ENCODE data around the gene NAV2. TPM values are rescaled to one million over a fixed set of nuclear protein-coding genes. Genes with fewer than 3 reads are reported as not detected.

Gene NAV2
- total RNA-seq, 1 experiment from 2014 or later, result 22.7 TPM

DNA sequence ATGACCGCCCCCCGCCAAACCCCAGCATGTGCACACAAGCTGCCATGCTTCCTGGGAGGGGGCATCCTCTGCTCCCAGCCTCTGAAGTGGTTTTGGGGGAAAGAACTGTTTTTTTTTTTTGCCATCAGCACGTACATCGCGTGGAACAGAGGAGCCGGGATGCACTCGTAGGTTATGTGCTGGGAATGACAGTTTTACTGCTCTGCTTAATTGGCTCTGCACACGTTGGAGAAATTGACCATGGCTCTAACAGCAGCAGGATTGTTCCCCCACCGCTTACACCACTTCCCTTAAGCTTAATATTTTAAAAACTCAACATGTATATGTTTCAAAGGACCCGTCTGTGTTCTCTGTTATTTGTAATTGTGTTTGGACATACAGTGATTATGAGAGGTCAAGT, 175.2 kb downstream of the NAV2 start:
- CTCF ChIA-PET, result no interaction called here

DNA sequence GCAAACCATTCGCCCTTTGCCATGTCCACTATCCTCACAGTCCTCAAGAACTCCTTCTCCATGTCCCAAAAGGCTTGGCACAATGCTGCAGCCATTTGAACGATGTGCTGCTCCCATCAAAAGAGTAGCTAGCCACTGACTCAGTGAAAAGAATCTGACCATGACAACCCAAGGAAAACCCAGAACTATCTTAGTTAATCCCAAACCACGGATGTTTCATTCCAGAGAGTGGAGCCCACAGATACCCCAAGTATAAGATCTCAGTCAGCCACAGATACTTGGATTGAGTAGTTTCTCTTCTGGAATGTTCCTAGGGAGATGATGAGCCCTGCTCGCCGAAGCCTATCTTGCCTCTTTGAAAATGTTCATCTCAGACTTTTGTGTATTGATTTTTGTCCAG, 176.9 kb downstream of the NAV2 start:
- H3K36me3 ChIP-seq (ENCODE audit: control insufficient read depth, insufficient read depth, low read length), result no peaks in the 10 kb centered on the region
- TF ChIP-seq, protein P1, sequence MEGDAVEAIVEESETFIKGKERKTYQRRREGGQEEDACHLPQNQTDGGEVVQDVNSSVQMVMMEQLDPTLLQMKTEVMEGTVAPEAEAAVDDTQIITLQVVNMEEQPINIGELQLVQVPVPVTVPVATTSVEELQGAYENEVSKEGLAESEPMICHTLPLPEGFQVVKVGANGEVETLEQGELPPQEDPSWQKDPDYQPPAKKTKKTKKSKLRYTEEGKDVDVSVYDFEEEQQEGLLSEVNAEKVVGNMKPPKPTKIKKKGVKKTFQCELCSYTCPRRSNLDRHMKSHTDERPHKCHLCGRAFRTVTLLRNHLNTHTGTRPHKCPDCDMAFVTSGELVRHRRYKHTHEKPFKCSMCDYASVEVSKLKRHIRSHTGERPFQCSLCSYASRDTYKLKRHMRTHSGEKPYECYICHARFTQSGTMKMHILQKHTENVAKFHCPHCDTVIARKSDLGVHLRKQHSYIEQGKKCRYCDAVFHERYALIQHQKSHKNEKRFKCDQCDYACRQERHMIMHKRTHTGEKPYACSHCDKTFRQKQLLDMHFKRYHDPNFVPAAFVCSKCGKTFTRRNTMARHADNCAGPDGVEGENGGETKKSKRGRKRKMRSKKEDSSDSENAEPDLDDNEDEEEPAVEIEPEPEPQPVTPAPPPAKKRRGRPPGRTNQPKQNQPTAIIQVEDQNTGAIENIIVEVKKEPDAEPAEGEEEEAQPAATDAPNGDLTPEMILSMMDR (IDR thresholded peaks at IDR 0.05), result no peak
- ChIA-PET CTCF (no interaction called here), POLR2A (no interaction called here)
- no peak overlapping the region for H3K27ac ChIP-seq (ENCODE audit: low read length)
- no TSS peak for BruUV-seq (replicated peaks)
- ATAC-seq, result no peak
- intact Hi-C loops (cut with micrococcal nuclease; ENCODE audit: unreplicated experiment) (no loop called here), in situ Hi-C loops (cut with HindIII; ENCODE audit: low pct_unique_long_range_greater_than_20kb, low sequenced_read_pairs) (no loop called here)
- H3K27me3 ChIP-seq (ENCODE audit: control insufficient read depth, insufficient read depth, low read length), result no peaks in the 10 kb centered on the region
- DNase-seq (ENCODE audit: low read depth, low spot score), result no peak
- H3K4me1 ChIP-seq (ENCODE audit: control insufficient read depth, insufficient read depth, low read length), result no peaks in the 10 kb centered on the region
- no peaks in the 10 kb centered on the region for H3K9me3 ChIP-seq (ENCODE audit: control insufficient read depth, insufficient read depth, low read depth, low read length)
- no peak overlapping the region for H3K4me3 ChIP-seq (ENCODE audit: low read depth in 2 of 2, low read length in 2 of 2)

More for the DNA sequence above, 175.2 kb downstream of the NAV2 start:
- Histone ChIP-seq H3K36me3 (ENCODE audit: control insufficient read depth, insufficient read depth, low read length) (no peaks in the 10 kb centered on the region), H3K4me3 (ENCODE audit: low read depth in 2 of 2, low read length in 2 of 2) (no peak overlapping the region), H3K9me3 (ENCODE audit: control insufficient read depth, insufficient read depth, low read depth, low read length) (no peaks in the 10 kb centered on the region), H3K27ac (ENCODE audit: low read length) (no peak overlapping the region), H3K4me1 (ENCODE audit: control insufficient read depth, insufficient read depth, low read length) (no peaks in the 10 kb centered on the region), H3K27me3 (ENCODE audit: control insufficient read depth, insufficient read depth, low read length) (no peaks in the 10 kb centered on the region)
- BruUV-seq (replicated peaks), result no TSS peak
- in situ Hi-C loops (cut with HindIII; ENCODE audit: low pct_unique_long_range_greater_than_20kb, low sequenced_read_pairs) (no loop called here), intact Hi-C loops (cut with micrococcal nuclease; ENCODE audit: unreplicated experiment) (no loop called here)
- POLR2A ChIA-PET, result no interaction called here
- no peak for ATAC-seq
- TF ChIP-seq POLR2AphosphoS5 (IDR thresholded peaks at IDR 0.05; ENCODE audit: low read depth, low read length), result no peak
- TF ChIP-seq, protein P1 (IDR thresholded peaks at IDR 0.05), result no peak
- TF ChIP-seq, protein P2, sequence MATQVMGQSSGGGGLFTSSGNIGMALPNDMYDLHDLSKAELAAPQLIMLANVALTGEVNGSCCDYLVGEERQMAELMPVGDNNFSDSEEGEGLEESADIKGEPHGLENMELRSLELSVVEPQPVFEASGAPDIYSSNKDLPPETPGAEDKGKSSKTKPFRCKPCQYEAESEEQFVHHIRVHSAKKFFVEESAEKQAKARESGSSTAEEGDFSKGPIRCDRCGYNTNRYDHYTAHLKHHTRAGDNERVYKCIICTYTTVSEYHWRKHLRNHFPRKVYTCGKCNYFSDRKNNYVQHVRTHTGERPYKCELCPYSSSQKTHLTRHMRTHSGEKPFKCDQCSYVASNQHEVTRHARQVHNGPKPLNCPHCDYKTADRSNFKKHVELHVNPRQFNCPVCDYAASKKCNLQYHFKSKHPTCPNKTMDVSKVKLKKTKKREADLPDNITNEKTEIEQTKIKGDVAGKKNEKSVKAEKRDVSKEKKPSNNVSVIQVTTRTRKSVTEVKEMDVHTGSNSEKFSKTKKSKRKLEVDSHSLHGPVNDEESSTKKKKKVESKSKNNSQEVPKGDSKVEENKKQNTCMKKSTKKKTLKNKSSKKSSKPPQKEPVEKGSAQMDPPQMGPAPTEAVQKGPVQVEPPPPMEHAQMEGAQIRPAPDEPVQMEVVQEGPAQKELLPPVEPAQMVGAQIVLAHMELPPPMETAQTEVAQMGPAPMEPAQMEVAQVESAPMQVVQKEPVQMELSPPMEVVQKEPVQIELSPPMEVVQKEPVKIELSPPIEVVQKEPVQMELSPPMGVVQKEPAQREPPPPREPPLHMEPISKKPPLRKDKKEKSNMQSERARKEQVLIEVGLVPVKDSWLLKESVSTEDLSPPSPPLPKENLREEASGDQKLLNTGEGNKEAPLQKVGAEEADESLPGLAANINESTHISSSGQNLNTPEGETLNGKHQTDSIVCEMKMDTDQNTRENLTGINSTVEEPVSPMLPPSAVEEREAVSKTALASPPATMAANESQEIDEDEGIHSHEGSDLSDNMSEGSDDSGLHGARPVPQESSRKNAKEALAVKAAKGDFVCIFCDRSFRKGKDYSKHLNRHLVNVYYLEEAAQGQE (IDR thresholded peaks at IDR 0.05; ENCODE audit: insufficient read depth in 1 of 2, low read depth in 2 of 2, low read length in 1 of 2), result no peak
- no peak for TF ChIP-seq SIN3A (IDR thresholded peaks at IDR 0.05; ENCODE audit: borderline replicate concordance, insufficient read depth, low read depth, low read length)
- no peak for TF ChIP-seq TCF7L2 (IDR thresholded peaks at IDR 0.05; ENCODE audit: low read depth, low read length)
- no peak for DNase-seq (ENCODE audit: low read depth, low spot score)

DNA sequence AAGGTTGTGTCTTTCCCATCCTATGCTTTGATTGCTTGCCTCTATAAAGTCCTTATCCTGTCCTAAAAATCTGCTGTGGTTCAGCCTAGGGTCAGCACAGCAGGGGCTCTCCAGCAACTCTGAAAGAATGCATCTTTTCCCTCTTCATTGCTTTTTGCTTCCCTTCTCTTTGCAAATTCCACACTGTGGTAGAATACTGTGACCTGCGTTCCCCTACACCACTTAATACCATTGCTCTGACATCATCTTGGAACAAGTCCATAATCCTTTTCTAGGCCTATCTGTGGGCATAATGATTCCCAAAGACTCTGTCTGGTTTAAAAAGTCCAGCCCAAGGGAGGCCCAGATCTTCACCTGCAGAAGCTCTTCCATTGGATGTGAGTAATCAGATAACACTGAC, 177.7 kb downstream of the NAV2 start:
- CTCF ChIA-PET, result no interaction called here
- no peak for ATAC-seq
- TF ChIP-seq, protein P1 (IDR thresholded peaks at IDR 0.05), result no peak
- no peak for TF ChIP-seq POLR2AphosphoS5 (IDR thresholded peaks at IDR 0.05; ENCODE audit: low read depth, low read length)
- TF ChIP-seq, protein P2 (IDR thresholded peaks at IDR 0.05; ENCODE audit: insufficient read depth in 1 of 2, low read depth in 2 of 2, low read length in 1 of 2), result no peak
- no peak for TF ChIP-seq SIN3A (IDR thresholded peaks at IDR 0.05; ENCODE audit: borderline replicate concordance, insufficient read depth, low read depth, low read length)
- no peak for TF ChIP-seq TCF7L2 (IDR thresholded peaks at IDR 0.05; ENCODE audit: low read depth, low read length)

More for the DNA sequence above, 177.7 kb downstream of the NAV2 start:
- in situ Hi-C loops (cut with HindIII; ENCODE audit: low pct_unique_long_range_greater_than_20kb, low sequenced_read_pairs), result no loop called here
- Histone ChIP-seq H3K4me3 (ENCODE audit: low read depth in 2 of 2, low read length in 2 of 2) (no peak overlapping the region), H3K27me3 (ENCODE audit: control insufficient read depth, insufficient read depth, low read length) (no peaks in the 10 kb centered on the region), H3K9me3 (ENCODE audit: control insufficient read depth, insufficient read depth, low read depth, low read length) (no peaks in the 10 kb centered on the region), H3K4me1 (ENCODE audit: control insufficient read depth, insufficient read depth, low read length) (no peaks in the 10 kb centered on the region), H3K36me3 (ENCODE audit: control insufficient read depth, insufficient read depth, low read length) (no peaks in the 10 kb centered on the region), H3K27ac (ENCODE audit: low read length) (no peak overlapping the region)
- no TSS peak for BruUV-seq (replicated peaks)
- POLR2A ChIA-PET, result no interaction called here
- DNase-seq (ENCODE audit: low read depth, low spot score), result no peak
- intact Hi-C loops (cut with micrococcal nuclease; ENCODE audit: unreplicated experiment), result no loop called here
